HG03196 (cell line): Measurements from ENCODE around the gene PLEKHH1.

Experiments
- ATAC-seq: cut with Tn5 transposase; IDR thresholded peaks from one replicate; pipeline ENCODE4 v1.9.1; 2021; ENCODE audit not compliant: unreplicated experiment

The PLEKHH1 gene

DNA sequence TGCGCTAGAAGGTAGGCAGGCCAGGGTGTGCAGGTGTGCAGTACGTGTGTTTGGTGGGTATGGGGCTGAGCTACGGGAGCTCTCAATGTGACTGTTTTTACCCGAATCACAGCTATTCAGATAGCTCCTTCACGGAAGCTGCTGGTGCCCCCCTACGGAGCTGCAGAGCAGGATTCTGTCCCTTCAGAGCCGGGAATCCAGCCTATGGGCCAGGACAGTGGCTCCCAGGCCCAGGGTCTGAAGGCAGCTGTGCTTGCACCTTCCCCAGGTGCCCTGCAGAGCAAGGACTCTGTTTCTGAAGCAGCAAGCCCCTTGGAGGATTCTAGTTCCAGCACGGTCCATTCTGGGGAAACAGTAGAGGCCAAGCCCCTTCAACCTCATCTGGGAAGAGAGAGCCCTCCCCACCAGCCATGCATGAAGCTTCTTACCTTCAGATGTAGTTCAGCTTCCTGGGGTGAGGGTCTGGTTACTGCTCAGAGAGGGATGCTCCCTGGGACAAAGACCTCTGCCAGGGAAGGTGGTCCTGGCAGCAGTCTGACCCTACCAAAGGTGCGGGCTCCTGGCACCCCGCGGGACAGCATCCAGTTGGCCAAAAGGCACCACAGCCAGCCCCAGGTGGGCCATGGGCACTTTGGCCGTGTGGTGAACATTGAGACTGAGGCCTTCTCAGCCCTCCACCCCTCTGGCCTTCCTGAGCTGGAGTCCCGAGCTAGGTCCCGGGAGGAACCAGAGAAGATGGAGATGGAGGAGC lies 29.1 kb downstream of the PLEKHH1 start:
- ATAC-seq, result no peak

DNA sequence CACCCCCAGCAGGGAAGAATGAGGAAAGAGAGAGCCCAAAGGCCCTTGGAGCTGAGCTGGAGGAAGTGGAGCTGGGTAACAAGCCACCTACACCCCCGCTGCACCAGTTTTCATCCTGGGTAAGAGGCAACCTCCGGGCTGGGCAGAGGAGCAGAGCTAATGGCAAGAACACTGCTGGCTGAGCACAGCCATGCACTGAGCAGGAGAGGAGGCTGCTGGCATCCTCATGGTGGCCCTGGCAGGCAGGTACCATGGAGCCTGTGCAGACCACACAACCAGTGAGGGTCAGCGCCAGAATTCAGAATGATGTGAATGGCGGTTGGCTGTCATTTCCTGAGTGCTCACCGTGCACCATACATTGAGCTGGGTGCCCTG lies 29.7 kb downstream of the PLEKHH1 start:
- ATAC-seq, result no peak

GRCh38 chr14:67564236-67564635 lies 31.1 kb downstream of the PLEKHH1 start:
- no peak for ATAC-seq

GRCh38 chr14:67566908-67567307 lies 33.8 kb downstream of the PLEKHH1 start:
- ATAC-seq, result no peak

- no peak for ATAC-seq
Measured at GRCh38 chr14:67567654-67568053, 34.6 kb downstream of the PLEKHH1 start.

DNA sequence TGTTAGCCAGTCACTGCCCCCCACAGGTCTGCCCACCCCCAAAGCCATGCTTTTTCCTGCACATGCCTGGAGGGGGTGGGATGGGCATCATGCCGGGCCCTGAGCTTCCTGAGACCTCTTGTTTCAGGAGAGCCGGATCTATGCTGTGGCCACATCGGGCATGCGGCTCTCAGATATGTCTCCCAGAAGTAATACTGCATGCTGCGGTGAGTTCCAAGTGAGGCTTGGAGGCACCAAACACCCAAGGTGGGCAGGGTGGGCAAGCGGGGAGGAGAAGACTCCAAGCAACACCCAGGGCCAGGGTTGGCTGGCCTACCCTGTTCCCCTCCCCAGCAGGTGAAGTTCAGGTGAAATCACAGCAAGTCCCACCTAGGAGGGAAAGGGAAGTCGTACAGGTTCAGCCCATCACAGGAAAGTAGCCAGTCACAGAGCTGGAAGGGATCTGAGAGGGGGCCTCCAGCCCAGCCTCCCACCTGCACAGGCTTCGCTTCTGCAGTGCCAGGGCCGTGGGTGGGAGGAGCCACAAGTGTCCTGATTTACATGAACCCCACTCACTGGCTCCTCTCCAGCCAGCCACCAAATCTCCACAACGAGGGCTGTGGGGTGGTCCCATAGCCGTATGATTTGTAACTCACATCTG lies 36.0 kb downstream of the PLEKHH1 start:
- ATAC-seq, result no peak

DNA sequence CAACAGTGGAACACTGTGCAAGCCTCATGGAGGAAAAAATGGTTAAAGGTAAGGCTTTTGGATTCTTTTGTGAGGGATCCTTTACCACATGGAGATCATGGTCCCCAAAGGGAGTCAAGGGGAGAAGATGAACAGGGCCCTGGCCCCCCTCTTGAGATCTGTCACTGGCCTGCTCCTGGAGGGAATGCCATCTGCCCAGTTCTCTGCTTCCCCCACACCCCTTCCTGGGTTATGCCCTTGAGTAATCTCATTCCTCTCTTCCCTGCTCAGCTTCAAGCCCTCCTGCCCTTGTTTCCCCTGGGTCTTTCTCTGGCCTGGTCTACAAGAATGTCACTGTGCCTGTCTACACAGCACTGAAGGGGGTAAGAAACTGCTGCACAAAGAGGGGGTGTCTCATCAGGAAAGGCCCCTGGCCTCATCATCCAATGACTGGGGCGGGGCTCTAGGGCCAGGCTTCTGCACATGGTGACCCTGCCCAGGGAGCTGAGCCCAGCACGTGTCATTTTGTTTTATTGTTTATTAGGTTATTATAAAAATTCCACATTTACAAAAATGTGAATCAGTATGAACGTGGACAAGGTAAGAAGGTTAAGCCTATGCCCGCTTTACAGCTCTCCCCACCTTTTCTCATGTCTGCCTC lies 36.7 kb downstream of the PLEKHH1 start:
- ATAC-seq, result no peak

DNA sequence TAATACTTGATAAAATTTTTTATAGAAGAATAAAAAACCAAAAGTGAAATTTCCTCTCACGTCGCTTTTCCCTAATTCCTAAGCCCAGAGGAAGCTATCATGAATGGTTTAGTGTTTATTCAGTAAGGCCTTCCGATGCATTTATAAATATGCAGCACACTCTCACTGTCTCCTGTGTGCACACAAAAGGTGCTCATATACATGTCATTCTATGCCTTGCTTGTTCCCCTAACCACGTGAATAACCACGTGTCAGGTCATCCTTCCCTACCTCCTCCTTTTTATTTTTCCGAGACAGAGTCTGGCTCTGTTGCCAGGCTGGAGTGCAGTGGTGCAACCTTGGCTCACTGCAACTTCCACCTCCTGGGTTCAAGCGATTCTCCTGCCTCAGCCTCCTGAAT lies 37.4 kb downstream of the PLEKHH1 start:
- no peak for ATAC-seq

GRCh38 chr14:67571275-67571990 lies 38.3 kb downstream of the PLEKHH1 start:
- no peak for ATAC-seq

DNA sequence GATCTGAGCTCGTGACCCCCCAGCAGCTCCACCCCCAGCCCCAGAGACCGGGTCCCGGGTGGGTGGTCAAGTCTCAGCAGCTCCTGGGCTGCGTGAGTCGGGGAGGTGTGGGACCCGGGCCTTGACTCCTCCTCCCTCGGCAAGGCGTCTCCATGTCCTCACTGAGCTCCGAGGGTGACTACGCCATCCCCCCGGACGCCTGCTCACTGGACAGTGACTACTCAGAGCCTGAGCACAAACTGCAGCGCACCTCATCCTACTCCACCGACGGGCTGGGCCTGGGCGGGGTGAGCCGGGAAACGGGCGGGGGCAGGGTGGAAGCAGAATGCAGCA lies 38.9 kb downstream of the PLEKHH1 start:
- ATAC-seq, result no peak

- ATAC-seq, result no peak
Measured at GRCh38 chr14:67572608-67573007, 39.5 kb downstream of the PLEKHH1 start.

DNA sequence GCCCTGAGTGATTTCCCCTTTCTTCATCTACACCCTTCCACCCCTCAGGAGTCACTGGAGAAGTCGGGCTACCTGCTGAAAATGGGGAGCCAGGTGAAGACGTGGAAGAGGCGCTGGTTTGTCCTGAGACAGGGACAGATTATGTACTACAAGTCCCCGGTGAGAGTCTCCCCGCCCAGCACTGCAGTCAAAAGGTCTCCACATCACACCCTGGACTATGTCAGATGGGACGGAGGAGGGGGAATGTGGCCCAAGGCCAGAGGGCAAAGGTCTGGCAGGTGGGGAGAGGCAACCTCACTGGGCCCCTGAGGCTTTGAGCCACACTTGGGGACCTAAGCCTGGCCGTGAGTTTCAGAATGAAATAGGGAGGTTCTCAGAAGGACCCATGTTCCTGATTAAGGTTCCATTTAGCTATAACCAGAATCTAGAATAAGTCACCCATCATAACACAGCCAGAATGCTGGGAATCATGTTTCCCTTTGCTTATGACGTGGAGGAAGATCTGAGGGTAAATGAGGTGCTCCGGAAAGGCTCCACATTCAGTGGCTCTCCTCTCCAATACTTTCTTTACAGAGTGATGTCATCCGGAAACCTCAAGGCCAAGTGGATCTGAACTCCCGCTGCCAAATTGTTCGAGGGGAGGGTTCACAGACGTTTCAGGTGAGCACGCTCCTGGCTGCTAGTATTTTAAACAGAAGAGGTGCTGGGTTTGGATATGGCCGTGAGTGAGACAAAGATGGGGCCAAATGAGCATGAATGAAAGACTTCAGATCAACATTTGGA lies 40.3 kb downstream of the PLEKHH1 start:
- ATAC-seq, result no peak

DNA sequence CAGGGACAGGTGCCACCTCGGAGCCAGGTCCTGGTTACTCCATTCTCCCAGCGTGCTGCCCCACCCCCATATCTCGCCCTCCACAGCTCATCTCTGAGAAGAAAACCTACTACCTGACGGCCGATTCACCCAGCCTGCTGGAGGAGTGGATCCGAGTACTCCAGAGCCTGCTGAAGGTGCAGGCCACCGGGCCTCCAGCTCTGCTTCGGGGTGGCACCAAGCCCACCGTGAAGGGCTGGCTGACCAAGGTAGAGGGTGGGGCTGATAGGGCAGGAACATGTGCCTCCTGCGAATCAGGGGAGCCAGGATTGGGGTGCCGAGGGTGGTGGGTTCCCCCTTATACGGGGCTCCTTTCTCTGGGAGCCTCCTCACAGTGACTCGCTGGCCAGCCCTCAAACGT lies 41.1 kb downstream of the PLEKHH1 start:
- no peak for ATAC-seq

- no peak for ATAC-seq
Measured at GRCh38 chr14:67574806-67575205, 41.7 kb downstream of the PLEKHH1 start.

DNA sequence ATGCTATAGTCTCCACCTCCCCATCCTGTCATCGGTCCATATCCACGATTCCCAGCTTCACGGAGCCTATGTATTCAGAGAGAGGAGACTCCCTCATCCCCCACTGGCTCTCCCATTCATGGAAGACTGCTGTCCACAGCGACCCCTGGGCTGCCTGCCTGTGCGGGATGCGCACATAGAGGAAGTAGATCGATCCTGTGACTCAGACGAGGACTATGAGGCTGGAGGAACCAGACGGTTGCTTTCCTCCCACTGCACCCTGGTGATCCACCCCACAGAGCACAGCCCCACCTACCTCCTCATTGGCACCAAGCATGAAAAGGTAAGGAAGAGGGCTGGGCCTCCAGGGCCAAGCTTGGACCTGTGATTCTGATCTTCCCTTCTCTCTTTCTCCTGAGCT lies 42.6 kb downstream of the PLEKHH1 start:
- ATAC-seq, result no peak

DNA sequence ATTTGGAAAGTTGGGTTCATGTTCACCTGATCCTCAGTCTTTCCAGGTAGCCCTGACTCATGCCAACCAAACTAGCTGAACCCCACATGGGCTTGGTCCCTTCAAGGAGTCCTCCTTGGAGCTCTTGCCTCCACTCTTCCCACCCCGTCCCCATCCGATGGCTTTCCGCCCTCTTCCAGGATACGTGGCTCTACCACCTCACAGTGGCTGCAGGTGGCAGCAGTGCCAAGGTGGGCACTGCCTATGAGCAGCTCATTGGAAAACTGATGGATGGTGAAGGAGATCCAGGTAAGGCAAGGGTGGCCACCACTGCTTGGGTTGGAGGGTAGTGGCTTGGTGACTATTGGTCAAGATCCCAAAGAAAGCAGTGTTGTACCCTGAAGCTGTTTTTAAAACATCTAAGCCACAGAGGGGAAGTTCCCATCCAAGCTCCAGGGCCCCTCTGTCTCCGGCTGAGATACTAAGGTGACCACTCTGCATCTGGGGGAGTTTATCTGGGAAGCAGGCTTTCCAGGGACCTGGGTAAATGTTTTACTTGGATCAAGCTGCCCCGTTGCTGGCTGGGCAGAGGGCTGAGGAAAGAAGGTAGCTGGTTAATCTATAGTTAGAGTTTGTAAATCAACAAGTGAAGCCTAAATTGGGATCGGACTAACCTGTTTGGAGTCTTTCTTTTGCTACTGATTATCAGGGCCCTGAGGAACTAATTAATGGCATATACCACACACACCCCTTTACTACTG lies 43.3 kb downstream of the PLEKHH1 start:
- no peak for ATAC-seq

DNA sequence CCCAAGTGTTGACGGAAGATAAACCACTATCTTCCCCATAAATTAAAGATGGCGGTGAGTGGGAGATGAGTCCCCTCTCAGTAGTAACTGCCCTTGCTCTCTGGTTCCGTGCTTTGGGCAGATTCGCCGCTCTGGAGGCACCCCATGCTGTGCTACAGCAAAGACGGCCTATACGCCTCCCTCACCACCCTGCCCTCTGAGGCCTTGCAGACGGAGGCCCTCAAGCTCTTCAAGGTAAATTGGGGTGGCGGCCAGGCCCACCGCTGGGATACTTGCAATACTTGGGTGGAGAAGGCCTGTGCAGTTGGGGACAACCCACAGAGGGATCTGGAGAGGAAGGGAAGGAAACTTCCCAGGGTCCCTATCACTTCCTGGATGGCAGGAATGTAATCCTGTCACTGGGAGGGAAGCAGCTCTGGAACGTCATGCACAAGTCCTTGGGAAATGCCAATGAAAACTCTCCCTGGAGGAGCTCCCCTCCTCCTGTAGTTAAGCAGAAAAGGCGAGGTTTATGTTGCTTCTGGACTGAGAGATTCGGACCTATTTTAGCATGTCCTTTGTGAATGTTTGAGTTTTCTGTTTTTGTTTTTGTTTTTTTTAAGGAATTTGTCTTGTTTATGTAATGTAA lies 44.2 kb downstream of the PLEKHH1 start:
- ATAC-seq, result no peak

DNA sequence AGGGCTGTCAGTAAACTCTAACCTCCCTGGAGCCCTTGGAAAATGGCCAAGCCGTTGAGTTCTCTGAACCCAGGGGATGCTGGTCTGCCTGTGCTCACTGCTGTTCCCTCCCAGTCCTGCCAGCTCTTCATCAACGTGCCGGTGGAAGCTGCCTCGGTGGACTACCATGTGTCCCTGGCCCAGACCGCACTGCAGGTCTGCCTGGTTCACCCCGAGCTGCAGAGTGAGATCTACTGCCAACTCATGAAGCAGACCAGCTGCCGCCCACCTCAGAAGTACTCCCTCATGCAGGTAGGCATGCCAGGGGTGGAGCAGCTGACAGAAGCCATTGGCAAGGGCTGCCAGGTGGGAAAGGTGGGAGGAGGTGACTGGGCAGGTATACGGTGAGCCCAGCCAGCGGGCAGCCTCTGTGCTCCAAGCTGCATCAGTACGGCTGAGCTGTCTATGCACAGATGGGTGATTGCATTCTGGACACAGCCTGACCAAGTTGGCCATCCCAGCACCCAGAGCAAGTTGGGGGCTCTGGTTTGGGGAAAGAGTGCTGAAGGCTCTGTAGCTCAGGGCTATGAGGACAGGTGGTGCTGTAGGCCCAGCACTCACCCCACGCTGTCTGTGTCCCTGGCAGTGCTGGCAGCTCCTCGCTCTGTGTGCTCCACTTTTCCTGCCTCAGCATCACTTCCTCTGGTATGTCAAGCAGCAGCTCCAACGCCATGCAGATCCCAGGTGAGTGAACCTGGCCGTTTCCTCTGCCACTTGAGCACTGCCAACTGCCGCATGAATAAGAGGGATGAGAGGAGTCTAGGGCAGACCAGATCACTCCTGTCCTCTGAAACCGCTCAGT lies 45.0 kb downstream of the PLEKHH1 start:
- no peak for ATAC-seq

DNA sequence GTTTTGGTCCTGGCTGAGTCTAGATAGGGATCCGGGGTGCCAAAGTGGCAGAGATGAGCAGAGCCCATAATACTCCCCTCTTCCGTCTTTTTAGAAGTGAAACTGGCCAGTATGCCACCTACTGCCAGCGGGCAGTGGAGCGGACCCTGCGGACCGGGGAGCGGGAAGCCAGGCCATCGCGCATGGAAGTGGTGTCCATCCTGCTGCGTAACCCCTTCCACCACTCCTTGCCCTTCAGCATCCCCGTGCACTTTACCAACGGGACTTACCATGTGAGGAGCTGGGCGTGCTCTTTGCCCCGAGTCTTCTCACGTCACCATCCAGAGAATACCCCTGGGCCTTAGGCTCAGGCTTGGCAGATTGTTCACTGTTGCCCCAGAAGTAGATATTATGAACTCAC lies 46.0 kb downstream of the PLEKHH1 start:
- ATAC-seq, result no peak
